Measurements from ENCODE around the gene CCDC191. TPM values are rescaled to one million over a fixed set of nuclear protein-coding genes. Genes with fewer than 3 reads are reported as not detected.

CCDC191 gene
- total RNA-seq, 1 donor from 2014 or later: 2.9 TPM

GRCh38 chr3:114014211-114014610 lies 42.1 kb downstream of the CCDC191 start:
- H3K4me1 Mint-ChIP-seq (ENCODE audit: low read depth): no peaks in the 10 kb centered on the region
- no peak for TF ChIP-seq CTCF (IDR thresholded peaks at IDR 0.05)
- H3K4me3 Mint-ChIP-seq (ENCODE audit: unreplicated experiment): no peak overlapping the region
- no peaks in the 10 kb centered on the region for H3K27me3 Mint-ChIP-seq (ENCODE audit: low read depth)
- H3K27ac Mint-ChIP-seq (ENCODE audit: unreplicated experiment): no peak overlapping the region
- peaks cover 2% of the 10 kb centered on the region for H3K36me3 Mint-ChIP-seq (ENCODE audit: low read depth)
- no peak for DNase-seq (ENCODE audit: low spot score)
- no peaks in the 10 kb centered on the region for H3K9me3 Mint-ChIP-seq (ENCODE audit: low read depth)

GRCh38 chr3:114011059-114011797 lies 45.1 kb downstream of the CCDC191 start:
- Mint-ChIP-seq H3K9me3 (ENCODE audit: low read depth) (no peaks in the 10 kb centered on the region), H3K36me3 (ENCODE audit: low read depth) (peaks cover 2% of the 10 kb centered on the region), H3K27me3 (ENCODE audit: low read depth) (no peaks in the 10 kb centered on the region), H3K4me1 (ENCODE audit: low read depth) (no peaks in the 10 kb centered on the region), H3K4me3 (ENCODE audit: unreplicated experiment) (no peak overlapping the region), H3K27ac (ENCODE audit: unreplicated experiment) (no peak overlapping the region)
- no peak for DNase-seq (ENCODE audit: low spot score)
- TF ChIP-seq CTCF (IDR thresholded peaks at IDR 0.05): no peak

GRCh38 chr3:114005481-114005880 lies 50.8 kb downstream of the CCDC191 start:
- Mint-ChIP-seq H3K36me3 (ENCODE audit: low read depth) (peaks cover 7% of the 10 kb centered on the region), H3K27ac (ENCODE audit: unreplicated experiment) (no peak overlapping the region), H3K4me1 (ENCODE audit: low read depth) (no peaks in the 10 kb centered on the region), H3K4me3 (ENCODE audit: unreplicated experiment) (no peak overlapping the region), H3K9me3 (ENCODE audit: low read depth) (no peaks in the 10 kb centered on the region), H3K27me3 (ENCODE audit: low read depth) (no peaks in the 10 kb centered on the region)
- TF ChIP-seq CTCF (IDR thresholded peaks at IDR 0.05): no peak
- no peak for DNase-seq (ENCODE audit: low spot score)

GRCh38 chr3:113985541-113985940 lies 70.8 kb downstream of the CCDC191 start:
- no peak overlapping the region for H3K4me3 Mint-ChIP-seq (ENCODE audit: unreplicated experiment)
- H3K9me3 Mint-ChIP-seq (ENCODE audit: low read depth): peaks cover 10% of the 10 kb centered on the region
- no peaks in the 10 kb centered on the region for H3K4me1 Mint-ChIP-seq (ENCODE audit: low read depth)
- H3K27ac Mint-ChIP-seq (ENCODE audit: unreplicated experiment): no peak overlapping the region
- DNase-seq (ENCODE audit: low spot score): no peak
- H3K27me3 Mint-ChIP-seq (ENCODE audit: low read depth): no peaks in the 10 kb centered on the region
- TF ChIP-seq CTCF (IDR thresholded peaks at IDR 0.05): no peak
- peaks cover 15% of the 10 kb centered on the region for H3K36me3 Mint-ChIP-seq (ENCODE audit: low read depth)

- no peak for TF ChIP-seq CTCF (IDR thresholded peaks at IDR 0.05)
- H3K9me3 Mint-ChIP-seq (ENCODE audit: low read depth): peaks cover 10% of the 10 kb centered on the region
- H3K4me3 Mint-ChIP-seq (ENCODE audit: unreplicated experiment): no peak overlapping the region
- no peaks in the 10 kb centered on the region for H3K4me1 Mint-ChIP-seq (ENCODE audit: low read depth)
- no peak for DNase-seq (ENCODE audit: low spot score)
- no peak overlapping the region for H3K27ac Mint-ChIP-seq (ENCODE audit: unreplicated experiment)
- H3K27me3 Mint-ChIP-seq (ENCODE audit: low read depth): no peaks in the 10 kb centered on the region
- H3K36me3 Mint-ChIP-seq (ENCODE audit: low read depth): peaks cover 19% of the 10 kb centered on the region
These were observed 72.8 kb downstream of the CCDC191 start for GRCh38 chr3:113983544-113983943.

All from chondrocyte (in vitro differentiated cells).